Measurements from ENCODE around the gene PAWR. TPM values are rescaled to one million over a fixed set of nuclear protein-coding genes. Genes with fewer than 3 reads are reported as not detected.

PAWR gene
- total and polyA plus RNA-seq, 2 of the 13 experiments (the other 11 are each of a cell fraction or from before 2014, with no cell fraction given): 29.1 to 36.1 TPM

DNA sequence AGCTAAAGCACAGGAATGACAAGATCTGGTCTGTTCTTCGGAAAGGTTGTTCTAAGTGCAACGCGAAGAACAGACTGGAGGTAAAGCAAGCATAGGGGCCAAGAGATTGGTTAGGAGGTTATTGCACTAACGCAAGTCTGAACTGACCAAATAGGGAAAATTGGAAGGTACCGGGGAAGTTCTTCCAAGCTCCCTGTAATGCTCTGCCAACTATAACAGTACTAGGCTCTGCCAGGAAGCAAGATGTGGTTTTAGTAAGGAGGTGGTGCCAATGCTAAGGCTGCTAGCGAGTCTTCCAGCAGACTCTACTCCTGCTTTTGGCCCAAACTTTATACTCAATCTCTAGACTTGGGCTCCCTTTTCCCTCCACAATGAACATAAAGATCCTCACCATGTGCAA lies 138.6 kb downstream of the PAWR start:
- no peak for ATAC-seq
- Histone ChIP-seq H3K4me2 (ENCODE audit: low read depth, low read length) (no peak overlapping the region), H3K9me3 (ENCODE audit: low read length) (no peaks in the 10 kb centered on the region), H3K27ac (ENCODE audit: extremely low read length, insufficient read depth, low read length) (no peak overlapping the region), H3K4me1 (ENCODE audit: insufficient read depth, low read length) (peaks cover 82% of the 10 kb centered on the region), H3K79me2 (ENCODE audit: insufficient read depth, low read length) (no peaks in the 10 kb centered on the region), H2AFZ (ENCODE audit: low read length) (no peak overlapping the region), H4K20me1 (ENCODE audit: insufficient read depth, low read length) (no peaks in the 10 kb centered on the region), H3K9ac (ENCODE audit: insufficient read depth, low read depth, low read length) (no peak overlapping the region), H3K4me3 (replicated peaks in 1 of 3; ENCODE audit: insufficient read depth in 1 of 3, low read depth in 2 of 3, low read length in 3 of 3) (no peak overlapping the region), H3K36me3 (replicated peaks in 1 of 2; ENCODE audit: control insufficient read depth in 1 of 2, insufficient read depth in 2 of 2, low read length in 2 of 2) (peaks cover 6 to 8% of the 10 kb centered on the region in 2 experiments; a peak in 4 of 5 replicates), H3K27me3 (ENCODE audit: control insufficient read depth in 1 of 2, insufficient read depth in 2 of 2, low read length in 2 of 2) (no peaks in the 10 kb centered on the region)
- no peak for FAIRE-seq
- 95% methylated on average over 6 of the region's 6 CpGs for WGBS (ENCODE audit: low lambda C conversion rate)
- TF ChIP-seq ZNF747 (CRISPR knock-in tag; IDR thresholded peaks at IDR 0.05; ENCODE audit: borderline replicate concordance): no peak
- TF ChIP-seq BRD4 (CRISPR knock-in tag; IDR thresholded peaks at IDR 0.05): no peak
- TF ChIP-seq PHB2 (IDR thresholded peaks at IDR 0.05; ENCODE audit: partially characterized antibody): no peak
- TF ChIP-seq ZNF816 (CRISPR knock-in tag; IDR thresholded peaks at IDR 0.05; ENCODE audit: borderline replicate concordance): no peak
- no peak for TF ChIP-seq MIER3 (CRISPR knock-in tag; IDR thresholded peaks at IDR 0.05; ENCODE audit: borderline replicate concordance)
- no peak for TF ChIP-seq HHEX (CRISPR knock-in tag; IDR thresholded peaks at IDR 0.05)
- TF ChIP-seq NFATC3 (CRISPR knock-in tag; IDR thresholded peaks at IDR 0.05): no peak
- no peak for TF ChIP-seq NFE2 (CRISPR knock-in tag; IDR thresholded peaks at IDR 0.05)
- POLR2A ChIA-PET: interaction anchor here (1.2 kb wide), 1 partner anchor 22 kb away, joined by 5 read pairs; no protein-coding TSS in a partner anchor
- intact Hi-C loops (cut with micrococcal nuclease; ENCODE audit: unreplicated experiment): no loop called here
- no TSS peak for BruUV-seq (replicated peaks)
- DNase-seq (ENCODE audit: low spot score): no peak
- CTCF ChIA-PET (ENCODE audit: low intra/inter-chr PET ratio, low total read pairs): no interaction called here
- in situ Hi-C loops (cut with HindIII; ENCODE audit: extremely low pct_ligation_motif_present, low pct_unique_long_range_greater_than_20kb): loop anchor here (25.0 kb wide), 1 partner anchor 135 kb away; the partner anchor contains the start of gene PAWR

DNA sequence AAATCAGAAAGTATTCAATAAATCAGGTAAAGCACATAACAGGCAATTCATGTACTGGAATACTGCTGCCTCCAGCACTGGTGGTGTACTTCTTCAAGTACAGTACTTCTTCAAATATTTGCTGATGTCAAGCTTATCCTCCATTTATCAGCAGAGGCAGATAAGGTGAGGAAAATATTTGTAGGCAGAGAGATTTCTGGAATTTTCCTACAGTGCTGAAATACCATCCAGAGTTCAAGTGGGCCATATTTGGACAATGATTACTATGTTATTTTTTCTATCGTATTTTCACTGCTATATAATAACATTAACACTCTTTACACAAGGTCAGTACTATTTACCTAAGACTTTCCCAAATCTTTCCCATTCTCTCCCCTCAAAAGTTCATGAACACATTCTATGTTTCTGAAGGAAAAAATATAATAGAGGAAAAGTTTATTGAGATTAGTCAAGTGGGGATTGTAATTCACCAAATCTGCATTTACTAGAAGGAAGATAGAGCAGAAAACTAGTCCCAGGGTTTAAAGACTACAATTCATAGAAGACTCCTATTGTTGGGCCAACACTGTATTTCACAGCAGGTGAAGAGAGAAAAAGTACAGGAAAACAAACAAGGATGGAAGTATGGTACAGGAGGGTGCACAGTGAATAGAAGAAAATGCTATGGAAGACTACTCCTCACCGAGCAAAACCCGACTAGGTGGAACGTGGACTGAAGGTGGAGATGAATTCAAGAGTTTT lies 141.1 kb downstream of the PAWR start:
- H3K9ac ChIP-seq (ENCODE audit: insufficient read depth, low read depth, low read length): peak overlapping the region; percentile 74
- H3K36me3 ChIP-seq (replicated peaks in 1 of 2; ENCODE audit: control insufficient read depth in 1 of 2, insufficient read depth in 2 of 2, low read length in 2 of 2): peaks cover 5 to 8% of the 10 kb centered on the region in 2 experiments; a peak in 4 of 5 replicates
- no peaks in the 10 kb centered on the region for H3K27me3 ChIP-seq (ENCODE audit: control insufficient read depth in 1 of 2, insufficient read depth in 2 of 2, low read length in 2 of 2)
- H3K27ac ChIP-seq (ENCODE audit: extremely low read length, insufficient read depth, low read length): peak overlapping the region; percentile 78
- H2AFZ ChIP-seq (ENCODE audit: low read length): no peak overlapping the region
- no peak overlapping the region for H3K4me3 ChIP-seq (replicated peaks in 1 of 3; ENCODE audit: insufficient read depth in 1 of 3, low read depth in 2 of 3, low read length in 3 of 3)
- ChIA-PET CTCF (ENCODE audit: low intra/inter-chr PET ratio, low total read pairs) (no interaction called here), POLR2A (interaction anchor here (0.6 to 3.4 kb wide), 5 partner anchors 10 to 130 kb away, joined by 3 to 54 read pairs (median 7); no protein-coding TSS in a partner anchor)
- peaks cover 76% of the 10 kb centered on the region for H3K4me1 ChIP-seq (ENCODE audit: insufficient read depth, low read length)
- no TSS peak for BruUV-seq (replicated peaks)
- H3K4me2 ChIP-seq (ENCODE audit: low read depth, low read length): peak overlapping the region; percentile 39
- DNase-seq (ENCODE audit: low spot score): peak; percentile 96
- H3K9me3 ChIP-seq (ENCODE audit: low read length): no peaks in the 10 kb centered on the region
- ATAC-seq: peak; percentile 68
- H3K79me2 ChIP-seq (ENCODE audit: insufficient read depth, low read length): no peaks in the 10 kb centered on the region
- H4K20me1 ChIP-seq (ENCODE audit: insufficient read depth, low read length): no peaks in the 10 kb centered on the region
- 54% methylated on average over 4 of the region's 4 CpGs for WGBS (ENCODE audit: low lambda C conversion rate)
- FAIRE-seq: peak; percentile 88
- intact Hi-C loops (cut with micrococcal nuclease; ENCODE audit: unreplicated experiment) (loop anchor here (1.0 to 2.0 kb wide), 2 partner anchors 11 to 129 kb away; no protein-coding TSS in a partner anchor), in situ Hi-C loops (cut with HindIII; ENCODE audit: extremely low pct_ligation_motif_present, low pct_unique_long_range_greater_than_20kb) (loop anchor here (25.0 kb wide), 1 partner anchor 138 kb away; the partner anchor contains the start of gene PAWR)
- TF ChIP-seq GTF3A (CRISPR knock-in tag; conservative IDR thresholded peaks at IDR 0.05) (no peak), GFI1 (CRISPR knock-in tag; IDR thresholded peaks at IDR 0.05; ENCODE audit: borderline replicate concordance) (peak; percentile 89), EHMT2 (IDR thresholded peaks at IDR 0.05; ENCODE audit: borderline replicate concordance, low read depth, low read length) (0 out of 2 replicates have a peak, but pooled peaks have one; percentile 25), SSRP1 (CRISPR knock-in tag; IDR thresholded peaks at IDR 0.05) (no peak), NR1H2 (CRISPR knock-in tag; IDR thresholded peaks at IDR 0.05; ENCODE audit: borderline replicate concordance, low read depth) (no peak), ETV6 (CRISPR knock-in tag; conservative IDR thresholded peaks at IDR 0.05) (no peak)
- TF ChIP-seq, protein P1, sequence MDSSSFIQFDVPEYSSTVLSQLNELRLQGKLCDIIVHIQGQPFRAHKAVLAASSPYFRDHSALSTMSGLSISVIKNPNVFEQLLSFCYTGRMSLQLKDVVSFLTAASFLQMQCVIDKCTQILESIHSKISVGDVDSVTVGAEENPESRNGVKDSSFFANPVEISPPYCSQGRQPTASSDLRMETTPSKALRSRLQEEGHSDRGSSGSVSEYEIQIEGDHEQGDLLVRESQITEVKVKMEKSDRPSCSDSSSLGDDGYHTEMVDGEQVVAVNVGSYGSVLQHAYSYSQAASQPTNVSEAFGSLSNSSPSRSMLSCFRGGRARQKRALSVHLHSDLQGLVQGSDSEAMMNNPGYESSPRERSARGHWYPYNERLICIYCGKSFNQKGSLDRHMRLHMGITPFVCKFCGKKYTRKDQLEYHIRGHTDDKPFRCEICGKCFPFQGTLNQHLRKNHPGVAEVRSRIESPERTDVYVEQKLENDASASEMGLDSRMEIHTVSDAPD (CRISPR knock-in tag; IDR thresholded peaks at IDR 0.05): no peak; the same call in 1 of the 2 replicates
